Right lobe of liver (tissue), 6 donors: ENCODE results near the gene AAK1. TPM values are rescaled to one million over a fixed set of nuclear protein-coding genes. Genes with fewer than 3 reads are reported as not detected.

Experiments
- ATAC-seq, 4 donors: fragments of 200-7000 bp; cut with Tn5 transposase; one replicate each; pipeline ENCODE4 v1.9.1; 2020; ENCODE audit warnings: mild to moderate bottlenecking in 4 of 4, moderate library complexity in 4 of 4
- DNase-seq, 3 donors: peaks; one replicate each; pipeline ENCODE4 v3.0.0-alpha.2; 2020
- H3K27ac ChIP-seq, 3 donors: fragments of 200-600 bp; one replicate each; pipeline ENCODE4 v1.8.0; 2022
- H3K27me3 ChIP-seq, 2 donors: fragments of 200-600 bp; one replicate each; pipeline ENCODE4 v1.8.0; 2022
- H3K36me3 ChIP-seq, 4 donors: fragments of 200-600 bp; sonication (generic) in 1 of 4; one replicate each; pipeline versions ENCODE4 v1.5.1 to v1.8.0; 2017 to 2022; ENCODE audit warnings: control low read depth in 1 of 4
- H3K4me1 ChIP-seq, 4 donors: fragments of 200-600 bp; sonication (generic) in 1 of 4; one replicate each; pipeline versions ENCODE4 v1.5.1 to v1.8.0; 2017 to 2022; ENCODE audit warnings: control low read depth in 1 of 4
- H3K4me3 ChIP-seq, 3 donors: fragments of 200-600 bp; one replicate each; pipeline ENCODE4 v1.8.0; 2022
- H3K9me3 ChIP-seq, 4 donors: fragments of 200-600 bp; sonication (generic) in 1 of 4; one replicate each; pipeline versions ENCODE4 v1.5.1 to v1.8.0; 2017 to 2022; ENCODE audit warnings: control low read depth in 1 of 4
- CTCF ChIP-seq, 4 donors: fragments of 200-600 bp in 3 of 4; fragments of 450-650 bp in 1 of 4; IDR thresholded peaks; one replicate each; pipeline versions ENCODE4 v1.5.1 to v1.8.0; 2016 to 2022; ENCODE audit warnings: antibody characterized with exemption in 4 of 4, mild to moderate bottlenecking in 2 of 4
- POLR2A ChIP-seq: fragments of 450-650 bp; IDR thresholded peaks from one replicate; pipeline ENCODE4 v1.6.1; 2017; ENCODE audit warnings: antibody characterized with exemption, mild to moderate bottlenecking
- WGBS: methylation state at CpG from one replicate; pipeline ENCODE4 v1.1.6; 2018; ENCODE audit warnings: low coverage, low lambda C conversion rate; ENCODE audit not compliant: insufficient coverage; ENCODE audit errors: missing lambda C conversion rate; 5-methylcytosine and 5-hydroxymethylcytosine counted together
- intact Hi-C, 2 donors: fragments of 100-400 bp; cut with DNase I; formaldehyde crosslinking; loops; one replicate each; pipeline versions ENCODE4 v1.11.2 to v1.14.1; 2022
- total RNA-seq, 6 experiments: library from RNA; depleted of rRNA in 2 of 6; stranded (reverse); fragments of >200 nt in 2 of 6; fragmentation: NEBNext Ultra II Directional in 3 of 6; extraction: Animal tissue kit (Norgen Biotek cat#: 25700) in 3 of 6; gene quantifications; one replicate each; pipeline versions ENCODE4 v1.1.0 to v1.2.4, GENCODE V29; 2016 to 2023
- donor health status: DM: no; HTN: yes; CAD: no.
- donor health status: DM: no; HTN: no; CAD: no.
- donor health status: DM: no; HTN: no; CAD: no.
- donor health status: DM: no; HTN: yes; CAD: no.
- donor health status: DM: no; HTN: yes; CAD: no.

Gene AAK1
- total RNA-seq, 6 experiments from 2014 or later = 12.7 to 30.5 (median 20.5) TPM

- Histone ChIP-seq H3K27ac (no peak overlapping the region), H3K9me3 (no peaks in the 10 kb centered on the region)
- peak in 2 of 4 donors; percentile 25 to 34 for ATAC-seq
Measured at GRCh38 chr2:69572641-69573040, 70.9 kb downstream of the AAK1 start.

GRCh38 chr2:69571189-69571588 is 72.3 kb downstream of the AAK1 start:
- TF ChIP-seq CTCF (IDR thresholded peaks at IDR 0.05) (no peak), POLR2A (no peak)
- WGBS = 83% methylated on average over 1 of the region's 1 CpG
- intact Hi-C loops = no loop called here
- DNase-seq = no peak
- Histone ChIP-seq H3K36me3 (no peaks in the 10 kb centered on the region), H3K27ac (no peak overlapping the region), H3K27me3 (no peaks in the 10 kb centered on the region), H3K4me3 (no peak overlapping the region), H3K4me1 (peaks cover 0 to 11% (median 1%) of the 10 kb centered on the region in 4 donors), H3K9me3 (no peaks in the 10 kb centered on the region)
- no peak for ATAC-seq

More at GRCh38 chr2:69572641-69573040, 70.9 kb downstream of the AAK1 start:
- Histone ChIP-seq H3K27me3 (no peaks in the 10 kb centered on the region), H3K4me1 (peaks cover 0 to 11% (median 1%) of the 10 kb centered on the region in 4 donors), H3K4me3 (no peak overlapping the region), H3K36me3 (no peaks in the 10 kb centered on the region)
- no peak for DNase-seq
- WGBS = 49% methylated on average over 5 of the region's 5 CpGs
- intact Hi-C loops = no loop called here
- TF ChIP-seq CTCF (IDR thresholded peaks at IDR 0.05) = no peak
- TF ChIP-seq POLR2A = no peak

- no peaks in the 10 kb centered on the region for H3K9me3 ChIP-seq
- H3K4me1 ChIP-seq = peaks cover 0 to 11% (median 1%) of the 10 kb centered on the region in 4 donors
- ATAC-seq (peak; percentile 52 to 81 (median 59)), DNase-seq (no peak)
- TF ChIP-seq POLR2A (no peak), CTCF (IDR thresholded peaks at IDR 0.05) (no peak)
- WGBS = 36% methylated on average over 2 of the region's 2 CpGs
- H3K27me3 ChIP-seq = no peaks in the 10 kb centered on the region
- no peaks in the 10 kb centered on the region for H3K36me3 ChIP-seq
- no peak overlapping the region for H3K4me3 ChIP-seq
- peak overlapping the region in 2 of 3 donors; percentile 2 to 22 for H3K27ac ChIP-seq
- intact Hi-C loops = no loop called here
Measured at GRCh38 chr2:69570474-69570873, 73.1 kb downstream of the AAK1 start.

GRCh38 chr2:69567909-69568300 is 75.6 kb downstream of the AAK1 start:
- no peaks in the 10 kb centered on the region for H3K36me3 ChIP-seq
- intact Hi-C loops = loop anchor here (10.0 kb wide), 1 partner anchor 147 kb away; no protein-coding TSS in a partner anchor
- TF ChIP-seq CTCF (IDR thresholded peaks at IDR 0.05) (no peak), POLR2A (no peak)
- H3K27me3 ChIP-seq = no peaks in the 10 kb centered on the region
- H3K27ac ChIP-seq = no peak overlapping the region
- WGBS = 69% methylated on average over 6 of the region's 6 CpGs
- no peaks in the 10 kb centered on the region for H3K9me3 ChIP-seq
- no peak for DNase-seq
- H3K4me1 ChIP-seq = peaks cover 0 to 26% (median 4%) of the 10 kb centered on the region in 4 donors
- H3K4me3 ChIP-seq = no peak overlapping the region
- no peak for ATAC-seq
